HepG2 (cell line): ENCODE data around the gene HCAR1. TPM values are rescaled to one million over a fixed set of nuclear protein-coding genes. Genes with fewer than 3 reads are reported as not detected.

Experiments used
- HIVEP1 ChIP-seq: sonication (generic); formaldehyde crosslinking; IDR thresholded peaks from 2 replicates; pipeline ENCODE4 v1.4.0; 2020; ENCODE audit warnings: mild to moderate bottlenecking, missing genetic modification reagents
- HMGA1 ChIP-seq: sonication (generic); formaldehyde crosslinking; conservative IDR thresholded peaks from 2 replicates; pipeline ENCODE4 v1.4.0; 2020; ENCODE audit warnings: missing genetic modification reagents
- MTA1 ChIP-seq: sonication (generic); formaldehyde crosslinking; IDR thresholded peaks from 2 replicates; pipeline ENCODE4 v1.4.0; 2020; ENCODE audit warnings: missing genetic modification reagents, mild to moderate bottlenecking, borderline replicate concordance
- MTF2 ChIP-seq: sonication (generic); formaldehyde crosslinking; IDR thresholded peaks from 2 replicates; pipeline ENCODE4 v1.5.0; 2020; ENCODE audit warnings: missing genetic modification reagents, borderline replicate concordance
- NKX3-1 ChIP-seq: sonication (generic); formaldehyde crosslinking; IDR thresholded peaks from 2 replicates; pipeline ENCODE4 v1.5.0; 2020; ENCODE audit warnings: missing genetic modification reagents
- SNAPC2 ChIP-seq: sonication (generic); formaldehyde crosslinking; IDR thresholded peaks from 2 replicates; pipeline ENCODE4 v1.8.1; 2022; ENCODE audit warnings: mild to moderate bottlenecking, missing genetic modification reagents
- TBX2 ChIP-seq: sonication (generic); formaldehyde crosslinking; IDR thresholded peaks from 2 replicates; pipeline ENCODE4 v1.5.0; 2020; ENCODE audit warnings: missing genetic modification reagents, mild to moderate bottlenecking, borderline replicate concordance
- XBP1 ChIP-seq: sonication (generic); formaldehyde crosslinking; IDR thresholded peaks from 2 replicates; pipeline ENCODE4 v1.5.0; 2020; ENCODE audit warnings: missing genetic modification reagents
- ZBTB26 ChIP-seq: IDR thresholded peaks from 2 replicates; pipeline ENCODE4 v1.6.1; 2016; ENCODE audit warnings: missing compliant biosample characterization, missing genetic modification reagents, borderline replicate concordance
- ZBTB49 ChIP-seq: sonication (generic); formaldehyde crosslinking; IDR thresholded peaks from 2 replicates; pipeline ENCODE4 v1.4.0; 2020; ENCODE audit warnings: missing genetic modification reagents, borderline replicate concordance
- ZNF281 ChIP-seq: sonication (generic); formaldehyde crosslinking; IDR thresholded peaks from 2 replicates; pipeline ENCODE4 v1.4.0; 2020; ENCODE audit warnings: missing genetic modification reagents, borderline replicate concordance
- ZNF441 ChIP-seq: sonication (generic); formaldehyde crosslinking; IDR thresholded peaks from 2 replicates; pipeline ENCODE4 v1.7.0; 2021; ENCODE audit warnings: missing genetic modification reagents, borderline replicate concordance
- ZSCAN20 ChIP-seq: sonication (generic); formaldehyde crosslinking; IDR thresholded peaks from 2 replicates; pipeline ENCODE4 v1.4.0; 2020; ENCODE audit warnings: missing genetic modification reagents, mild to moderate bottlenecking, borderline replicate concordance
- polyA plus RNA-seq, 8 experiments: library from polyadenylated mRNA; depleted of rRNA in 3 of 8; stranded (reverse) in 7 of 8; unstranded in 1 of 8; fragments of >200 nt; fragmentation: Illumina TruSeq in 4 of 8; extraction: Trizol in 4 of 8; gene quantifications; 2 replicates each; pipeline versions ENCODE4 v1.2.1 to v1.2.3, GENCODE V29; 2011 to 2016; ENCODE audit warnings: low read depth in 4 of 8, missing spikeins in 1 of 8, mixed read lengths in 1 of 8; ENCODE audit not compliant: insufficient read depth in 1 of 8
- total RNA-seq, 5 experiments: library from RNA; depleted of rRNA; stranded (reverse); fragments of >200 nt; fragmentation: Illumina TruSeq; extraction: Trizol; gene quantifications; 2 replicates each; pipeline ENCODE4 v1.2.3, GENCODE V29; 2016; ENCODE audit warnings: low read depth in 1 of 5
- TF ChIP-seq, protein P1 (sequence below): sonication (generic); formaldehyde crosslinking; IDR thresholded peaks from 2 replicates; pipeline ENCODE4 v1.5.1; 2020; ENCODE audit warnings: mild to moderate bottlenecking, missing genetic modification reagents, borderline replicate concordance
- TF ChIP-seq, protein P2 (sequence below): sonication (generic); formaldehyde crosslinking; IDR thresholded peaks from 2 replicates; pipeline ENCODE4 v1.4.0; 2020; ENCODE audit warnings: missing genetic modification reagents, borderline replicate concordance
- TF ChIP-seq, protein P3 (sequence below): sonication (generic); formaldehyde crosslinking; IDR thresholded peaks from 2 replicates; pipeline ENCODE4 v1.4.0; 2020; ENCODE audit warnings: missing genetic modification reagents, mild to moderate bottlenecking, borderline replicate concordance

The HCAR1 gene
- total and polyA plus RNA-seq, 2 of the 13 experiments (the other 11 are each of a cell fraction or from before 2014, with no cell fraction given), result 0.53 to 4.4 TPM

DNA sequence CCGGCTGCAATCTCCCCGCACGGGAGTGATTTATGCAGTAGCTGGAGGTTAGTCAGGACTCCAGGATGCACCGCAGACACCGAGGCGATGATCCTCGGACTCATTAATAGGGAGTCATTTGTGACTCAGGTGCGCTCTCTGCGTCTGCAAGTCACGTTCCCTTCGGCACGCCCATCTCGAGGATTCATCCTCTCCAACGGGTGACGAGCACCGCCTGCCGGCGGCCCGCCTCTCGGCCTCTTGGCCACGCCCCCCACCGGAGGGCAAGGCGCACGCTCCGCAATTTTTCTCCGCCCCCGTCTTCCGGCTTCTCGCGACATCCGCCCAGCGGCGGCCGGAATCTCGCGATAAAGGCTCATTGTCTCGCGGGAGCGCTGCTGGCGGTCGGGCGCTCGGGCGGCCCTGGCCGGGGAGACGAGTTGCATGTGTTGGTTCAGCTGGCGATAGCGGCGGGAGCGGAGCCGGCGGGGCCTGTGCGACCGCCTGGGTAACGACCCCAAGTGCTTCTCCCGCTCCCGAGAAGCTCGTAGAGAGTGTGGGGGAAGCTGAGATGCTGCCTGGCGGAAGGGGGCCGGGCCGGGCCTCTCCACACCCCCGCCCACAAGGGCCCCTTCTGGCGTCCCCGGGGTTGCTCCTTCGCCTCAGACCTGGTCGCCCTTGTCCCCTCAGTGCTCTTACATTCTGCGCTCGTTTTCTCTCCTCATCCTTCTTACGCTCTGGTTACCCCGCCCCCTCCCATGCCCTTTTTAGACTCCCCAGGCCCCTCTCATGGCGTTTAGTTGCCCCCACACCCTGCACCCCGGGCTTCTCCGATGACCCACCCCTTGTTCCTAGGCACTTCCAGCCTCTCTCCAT is 22.0 kb upstream of the HCAR1 start, which contains the start of gene DENR (continued):
- TF ChIP-seq MTA1 (CRISPR knock-in tag) (no peak), XBP1 (CRISPR knock-in tag) (peak; percentile 43; the same call in 1 of the 2 replicates), ZBTB26 (CRISPR knock-in tag) (peak; percentile 47; the same call in 1 of the 2 replicates), NKX3-1 (CRISPR knock-in tag) (0 out of 2 replicates have a peak, but pooled peaks have one; percentile 42), ZSCAN20 (peak; percentile 69; the same call in 1 of the 2 replicates), SNAPC2 (CRISPR knock-in tag) (peak; percentile 74; the same call in 1 of the 2 replicates), HMGA1 (CRISPR knock-in tag) (no peak), ZNF441 (CRISPR knock-in tag) (0 out of 2 replicates have a peak, but pooled peaks have one; percentile 47), ZNF281 (CRISPR knock-in tag) (no peak), HIVEP1 (CRISPR knock-in tag) (0 out of 2 replicates have a peak, but pooled peaks have one; percentile 44), MTF2 (CRISPR knock-in tag) (no peak), ZBTB49 (CRISPR knock-in tag) (no peak), TBX2 (CRISPR knock-in tag) (peak; percentile 92)
- TF ChIP-seq, protein P1, sequence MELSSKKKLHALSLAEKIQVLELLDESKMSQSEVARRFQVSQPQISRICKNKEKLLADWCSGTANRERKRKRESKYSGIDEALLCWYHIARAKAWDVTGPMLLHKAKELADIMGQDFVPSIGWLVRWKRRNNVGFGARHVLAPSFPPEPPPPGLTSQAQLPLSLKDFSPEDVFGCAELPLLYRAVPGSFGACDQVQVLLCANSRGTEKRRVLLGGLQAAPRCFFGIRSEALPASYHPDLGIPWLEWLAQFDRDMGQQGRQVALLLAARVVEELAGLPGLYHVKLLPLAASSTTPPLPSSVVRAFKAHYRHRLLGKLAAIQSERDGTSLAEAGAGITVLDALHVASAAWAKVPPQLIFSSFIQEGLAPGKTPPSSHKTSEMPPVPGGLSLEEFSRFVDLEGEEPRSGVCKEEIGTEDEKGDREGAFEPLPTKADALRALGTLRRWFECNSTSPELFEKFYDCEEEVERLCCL (CRISPR knock-in tag), result 0 out of 2 replicates have a peak, but pooled peaks have one; percentile 78
- TF ChIP-seq, protein P2, sequence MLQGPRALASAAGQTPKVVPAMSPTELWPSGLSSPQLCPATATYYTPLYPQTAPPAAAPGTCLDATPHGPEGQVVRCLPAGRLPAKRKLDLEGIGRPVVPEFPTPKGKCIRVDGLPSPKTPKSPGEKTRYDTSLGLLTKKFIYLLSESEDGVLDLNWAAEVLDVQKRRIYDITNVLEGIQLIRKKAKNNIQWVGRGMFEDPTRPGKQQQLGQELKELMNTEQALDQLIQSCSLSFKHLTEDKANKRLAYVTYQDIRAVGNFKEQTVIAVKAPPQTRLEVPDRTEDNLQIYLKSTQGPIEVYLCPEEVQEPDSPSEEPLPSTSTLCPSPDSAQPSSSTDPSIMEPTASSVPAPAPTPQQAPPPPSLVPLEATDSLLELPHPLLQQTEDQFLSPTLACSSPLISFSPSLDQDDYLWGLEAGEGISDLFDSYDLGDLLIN (CRISPR knock-in tag), result 0 out of 2 replicates have a peak, but pooled peaks have one; percentile 52
- TF ChIP-seq, protein P3, sequence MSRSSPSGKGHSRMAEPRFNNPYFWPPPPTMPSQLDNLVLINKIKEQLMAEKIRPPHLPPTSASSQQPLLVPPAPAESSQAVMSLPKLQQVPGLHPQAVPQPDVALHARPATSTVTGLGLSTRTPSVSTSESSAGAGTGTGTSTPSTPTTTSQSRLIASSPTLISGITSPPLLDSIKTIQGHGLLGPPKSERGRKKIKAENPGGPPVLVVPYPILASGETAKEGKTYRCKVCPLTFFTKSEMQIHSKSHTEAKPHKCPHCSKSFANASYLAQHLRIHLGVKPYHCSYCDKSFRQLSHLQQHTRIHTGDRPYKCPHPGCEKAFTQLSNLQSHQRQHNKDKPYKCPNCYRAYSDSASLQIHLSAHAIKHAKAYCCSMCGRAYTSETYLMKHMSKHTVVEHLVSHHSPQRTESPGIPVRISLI (CRISPR knock-in tag), result no peak; the same call in 1 of the 2 replicates
